ENCODE results near the gene PLCH1. TPM values are rescaled to one million over a fixed set of nuclear protein-coding genes. Genes with fewer than 3 reads are reported as not detected.

The PLCH1 gene
- total and polyA plus RNA-seq, 7 donors = 0.03 to 1.1 (median 0.06) TPM; not detected in 2

GRCh38 chr3:155704771-155705559, 39.9 kb downstream of the PLCH1 start:
- no peak for ATAC-seq
- H3K9me3 ChIP-seq = no peaks in the 10 kb centered on the region
- no peak for TF ChIP-seq CTCF (IDR thresholded peaks at IDR 0.05)
- no peaks in the 10 kb centered on the region for H3K27me3 ChIP-seq (ENCODE audit: insufficient read depth in 3 of 3, low read length in 2 of 3)
- no peak overlapping the region for H3K27ac ChIP-seq
- intact Hi-C loops (cut with DNase I) = loop anchor here (5.0 kb wide), 4 partner anchors 348 to 1373 kb away; no protein-coding TSS in a partner anchor
- H3K36me3 ChIP-seq (ENCODE audit: insufficient read depth in 1 of 2, low read depth in 1 of 2) = no peaks in the 10 kb centered on the region
- DNase-seq = no peak
- 29 to 40% (median 35%) methylated on average over 4 of the region's 4 CpGs for WGBS, 3 donors
- no peak overlapping the region for H3K4me3 ChIP-seq
- no peaks in the 10 kb centered on the region for H3K4me1 ChIP-seq

GRCh38 chr3:155704061-155704460, 40.8 kb downstream of the PLCH1 start:
- H3K36me3 ChIP-seq (ENCODE audit: insufficient read depth in 1 of 2, low read depth in 1 of 2) = no peaks in the 10 kb centered on the region
- no peak for DNase-seq
- no peaks in the 10 kb centered on the region for H3K27me3 ChIP-seq (ENCODE audit: insufficient read depth in 3 of 3, low read length in 2 of 3)
- intact Hi-C loops (cut with DNase I) = loop anchor here (5.0 kb wide), 4 partner anchors 347 to 1372 kb away; no protein-coding TSS in a partner anchor
- 62 to 72% (median 65%) methylated on average over 6 of the region's 6 CpGs for WGBS, 3 donors
- no peaks in the 10 kb centered on the region for H3K4me1 ChIP-seq
- H3K4me3 ChIP-seq = no peak overlapping the region
- ATAC-seq = no peak
- no peaks in the 10 kb centered on the region for H3K9me3 ChIP-seq
- TF ChIP-seq CTCF (IDR thresholded peaks at IDR 0.05) = no peak
- H3K27ac ChIP-seq = no peak overlapping the region

- no peak for TF ChIP-seq CTCF (IDR thresholded peaks at IDR 0.05)
- no peak for DNase-seq
- Histone ChIP-seq H3K27ac (no peak overlapping the region), H3K4me1 (no peaks in the 10 kb centered on the region), H3K4me3 (no peak overlapping the region), H3K36me3 (ENCODE audit: insufficient read depth in 1 of 2, low read depth in 1 of 2) (no peaks in the 10 kb centered on the region), H3K9me3 (no peaks in the 10 kb centered on the region), H3K27me3 (ENCODE audit: insufficient read depth in 3 of 3, low read length in 2 of 3) (no peaks in the 10 kb centered on the region)
- intact Hi-C loops (cut with DNase I) = loop anchor here (5.0 kb wide), 4 partner anchors 346 to 1371 kb away; no protein-coding TSS in a partner anchor
- no peak for ATAC-seq
- WGBS, 3 donors = 83 to 85% (median 84%) methylated on average over 6 of the region's 6 CpGs
These were observed 41.9 kb downstream of the PLCH1 start for GRCh38 chr3:155702745-155703591.

- H3K27me3 ChIP-seq (ENCODE audit: insufficient read depth in 3 of 3, low read length in 2 of 3) = no peaks in the 10 kb centered on the region
- H3K4me3 ChIP-seq = no peak overlapping the region
- H3K27ac ChIP-seq = no peak overlapping the region
- no peaks in the 10 kb centered on the region for H3K4me1 ChIP-seq
- no peaks in the 10 kb centered on the region for H3K9me3 ChIP-seq
- DNase-seq (no peak), ATAC-seq (peak in 2 of 4 donors; percentile 51 to 68)
- WGBS, 3 donors = 21 to 35% (median 25%) methylated on average over 5 of the region's 5 CpGs
- intact Hi-C loops (cut with DNase I) = loop anchor here (2.0 to 5.0 kb wide), 6 partner anchors 345 to 1370 kb away; no protein-coding TSS in a partner anchor
- no peaks in the 10 kb centered on the region for H3K36me3 ChIP-seq (ENCODE audit: insufficient read depth in 1 of 2, low read depth in 1 of 2)
- TF ChIP-seq CTCF (IDR thresholded peaks at IDR 0.05) = peak; percentile 78
These were observed 42.9 kb downstream of the PLCH1 start for GRCh38 chr3:155701882-155702465.
